ENCODE results near the gene COL25A1. TPM values are rescaled to one million over a fixed set of nuclear protein-coding genes. Genes with fewer than 3 reads are reported as not detected.
"Not testable (repeated sequence)": the region's sequence is repeated elsewhere in the genome, so short reads cannot be mapped to it uniquely, and the experiment has no call there.

COL25A1 gene
- total RNA-seq, 1 experiment from 2014 or later: not detected

DNA sequence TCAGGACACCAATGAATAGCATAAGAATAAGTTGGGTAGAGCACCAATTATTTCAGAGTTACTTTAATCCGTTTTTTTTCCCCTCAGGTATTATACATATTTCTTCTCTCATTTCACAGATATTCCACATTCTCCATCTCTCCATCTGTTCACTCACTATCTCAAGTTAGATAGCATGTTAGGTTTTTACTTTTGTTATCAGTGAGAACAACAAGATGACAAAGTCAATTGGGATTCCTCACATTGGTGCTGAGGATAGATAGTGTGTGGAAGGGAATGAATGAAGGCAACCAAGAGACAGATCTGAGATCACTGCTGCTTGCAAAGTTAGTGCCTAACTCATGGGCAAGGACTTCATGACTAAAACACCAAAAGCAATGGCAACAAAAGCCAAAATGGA, 427.7 kb downstream of the COL25A1 start:
- Histone ChIP-seq H3K9me2 (ENCODE audit: insufficient read depth) (no peaks in the 10 kb centered on the region), H3K4me3 (replicated peaks in 1 of 2; ENCODE audit: low read depth in 1 of 2, low read length in 2 of 2) (no peak overlapping the region), H3K4me1 (ENCODE audit: control insufficient read depth in 1 of 2, insufficient read depth in 2 of 2, low read length in 2 of 2) (no peaks in the 10 kb centered on the region), H4K20me1 (ENCODE audit: insufficient read depth) (no peaks in the 10 kb centered on the region), H3K9ac (ENCODE audit: low read length) (no peak overlapping the region), H3K27ac (ENCODE audit: low read depth, low read length) (no peak overlapping the region), H2AFZ (ENCODE audit: low read depth, low read length, poor library complexity, severe bottlenecking) (no peak overlapping the region), H3K4me2 (ENCODE audit: low read length) (no peak overlapping the region), H3K9me3 (ENCODE audit: control insufficient read depth in 1 of 2, insufficient read depth in 1 of 2, low read depth in 1 of 2, low read length in 2 of 2) (no peaks in the 10 kb centered on the region), H3K27me3 (ENCODE audit: insufficient read depth, low read length) (peaks cover 58% of the 10 kb centered on the region), H3K79me2 (ENCODE audit: insufficient read depth, low read length) (no peaks in the 10 kb centered on the region), H3K36me3 (ENCODE audit: control insufficient read depth in 1 of 2, insufficient read depth in 2 of 2, low read length in 2 of 2) (no peaks in the 10 kb centered on the region)
- TF ChIP-seq YY1 (IDR thresholded peaks at IDR 0.05; ENCODE audit: extremely low read depth, insufficient replicate concordance, low read depth, low read length) (no peak), SRF (IDR thresholded peaks at IDR 0.05; ENCODE audit: low read depth) (no peak), ELF1 (IDR thresholded peaks at IDR 0.05; ENCODE audit: borderline replicate concordance, low read depth) (no peak), JUND (IDR thresholded peaks at IDR 0.05) (no peak), EZH2phosphoT487 (IDR thresholded peaks at IDR 0.05; ENCODE audit: borderline replicate concordance) (no peak), ZNF274 (IDR thresholded peaks at IDR 0.05; ENCODE audit: low read depth, low read length) (no peak), TCF7L2 (IDR thresholded peaks at IDR 0.05; ENCODE audit: borderline replicate concordance, extremely low read depth, insufficient read depth, insufficient read length) (no peak), CEBPB (IDR thresholded peaks at IDR 0.05; ENCODE audit: low read depth) (no peak)
- TF ChIP-seq, protein P1, sequence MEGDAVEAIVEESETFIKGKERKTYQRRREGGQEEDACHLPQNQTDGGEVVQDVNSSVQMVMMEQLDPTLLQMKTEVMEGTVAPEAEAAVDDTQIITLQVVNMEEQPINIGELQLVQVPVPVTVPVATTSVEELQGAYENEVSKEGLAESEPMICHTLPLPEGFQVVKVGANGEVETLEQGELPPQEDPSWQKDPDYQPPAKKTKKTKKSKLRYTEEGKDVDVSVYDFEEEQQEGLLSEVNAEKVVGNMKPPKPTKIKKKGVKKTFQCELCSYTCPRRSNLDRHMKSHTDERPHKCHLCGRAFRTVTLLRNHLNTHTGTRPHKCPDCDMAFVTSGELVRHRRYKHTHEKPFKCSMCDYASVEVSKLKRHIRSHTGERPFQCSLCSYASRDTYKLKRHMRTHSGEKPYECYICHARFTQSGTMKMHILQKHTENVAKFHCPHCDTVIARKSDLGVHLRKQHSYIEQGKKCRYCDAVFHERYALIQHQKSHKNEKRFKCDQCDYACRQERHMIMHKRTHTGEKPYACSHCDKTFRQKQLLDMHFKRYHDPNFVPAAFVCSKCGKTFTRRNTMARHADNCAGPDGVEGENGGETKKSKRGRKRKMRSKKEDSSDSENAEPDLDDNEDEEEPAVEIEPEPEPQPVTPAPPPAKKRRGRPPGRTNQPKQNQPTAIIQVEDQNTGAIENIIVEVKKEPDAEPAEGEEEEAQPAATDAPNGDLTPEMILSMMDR (IDR thresholded peaks at IDR 0.05 in 2 of 3, conservative IDR thresholded peaks at IDR 0.05 in 1 of 3; ENCODE audit: borderline replicate concordance in 1 of 3, insufficient read depth in 1 of 3, low read depth in 2 of 3, low read length in 2 of 3): no peak
- POLR2A ChIA-PET: no interaction called here
- CTCF ChIA-PET: no interaction called here
- intact Hi-C loops (cut with micrococcal nuclease): no loop called here
- BruUV-seq (replicated peaks): no TSS peak
- ATAC-seq: no peak
- no peak for DNase-seq (ENCODE audit: low read depth, low spot score)
- RAD21 ChIA-PET (ENCODE audit: low non-redundant PET in 1 of 2, low total read pairs in 2 of 2, uncharacterized antibody in 2 of 2, unreplicated experiment in 2 of 2): no interaction called here

DNA sequence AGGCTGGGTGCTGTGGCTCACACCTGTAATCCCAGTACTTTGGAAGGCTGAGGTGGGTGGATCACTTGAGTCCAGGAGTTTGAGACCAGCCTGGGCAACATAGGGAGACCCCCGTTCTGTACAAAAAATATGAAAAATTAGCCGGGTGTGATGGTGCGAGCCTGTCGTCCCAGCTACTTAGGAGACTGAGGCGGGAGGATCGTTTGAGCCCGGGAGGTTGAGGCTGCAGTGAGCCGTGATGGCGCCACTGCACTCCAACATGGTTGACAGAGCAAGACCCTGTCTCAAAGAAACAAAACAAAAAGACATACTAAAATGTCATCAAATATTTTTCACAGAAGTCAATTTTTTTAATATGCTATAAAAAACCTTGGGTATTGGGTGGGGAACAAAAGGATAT, 432.5 kb downstream of the COL25A1 start:
- POLR2A ChIA-PET; H2AFZ ChIP-seq (ENCODE audit: low read depth, low read length, poor library complexity, severe bottlenecking); ATAC-seq; DNase-seq (ENCODE audit: low read depth, low spot score); H3K27ac ChIP-seq (ENCODE audit: low read depth, low read length); H3K9me3 ChIP-seq (ENCODE audit: control insufficient read depth in 1 of 2, insufficient read depth in 1 of 2, low read depth in 1 of 2, low read length in 2 of 2); H3K4me2 ChIP-seq (ENCODE audit: low read length); H3K79me2 ChIP-seq (ENCODE audit: insufficient read depth, low read length); CTCF ChIA-PET; H3K4me1 ChIP-seq (ENCODE audit: control insufficient read depth in 1 of 2, insufficient read depth in 2 of 2, low read length in 2 of 2); H3K9ac ChIP-seq (ENCODE audit: low read length); BruUV-seq (replicated peaks); H3K9me2 ChIP-seq (ENCODE audit: insufficient read depth); intact Hi-C loops (cut with micrococcal nuclease); RAD21 ChIA-PET (ENCODE audit: low non-redundant PET in 1 of 2, low total read pairs in 2 of 2, uncharacterized antibody in 2 of 2, unreplicated experiment in 2 of 2); H3K4me3 ChIP-seq (replicated peaks in 1 of 2; ENCODE audit: low read depth in 1 of 2, low read length in 2 of 2); H3K36me3 ChIP-seq (ENCODE audit: control insufficient read depth in 1 of 2, insufficient read depth in 2 of 2, low read length in 2 of 2); H4K20me1 ChIP-seq (ENCODE audit: insufficient read depth): not testable (repeated sequence)
- peaks cover 53% of the 10 kb centered on the region for H3K27me3 ChIP-seq (ENCODE audit: insufficient read depth, low read length)
